DND-41 (cell line): Measurements from ENCODE around the gene YTHDC1.

ENCODE experiments used
- CTCF ChIP-seq: IDR thresholded peaks from 2 replicates; pipeline ENCODE4 v1.5.1; 2012; ENCODE audit warnings: borderline replicate concordance, low read length, moderate library complexity, mild to moderate bottlenecking; ENCODE audit not compliant: poor library complexity, severe bottlenecking; ENCODE audit errors: extremely low read depth
- EZH2 ChIP-seq: IDR thresholded peaks from 3 replicates; pipeline ENCODE4 v1.6.1; 2012; ENCODE audit warnings: borderline replicate concordance, low read depth, mild to moderate bottlenecking, moderate library complexity, low read length, inconsistent platforms; ENCODE audit not compliant: severe bottlenecking

GRCh38 chr4:68399306-68399705 is 49.4 kb upstream of the YTHDC1 start:
- TF ChIP-seq EZH2: no peak
- no peak for TF ChIP-seq CTCF
